ENCODE data around the gene DOCK2. TPM values are rescaled to one million over a fixed set of nuclear protein-coding genes. Genes with fewer than 3 reads are reported as not detected.

The DOCK2 gene
- total and polyA plus RNA-seq, 4 donors: 5.0 to 30.4 (median 7.4) TPM

GRCh38 chr5:169695919-169696490 is 58.9 kb downstream of the DOCK2 start:
- Histone ChIP-seq H3K4me3 (ENCODE audit: low read depth, low read length) (no peak overlapping the region), H3K27me3 (ENCODE audit: control insufficient read depth, insufficient read depth, low read length) (no peaks in the 10 kb centered on the region), H3K9me3 (ENCODE audit: control insufficient read depth, insufficient read depth, low read length) (no peaks in the 10 kb centered on the region), H3K4me1 (ENCODE audit: control insufficient read depth, insufficient read depth, low read length) (peaks cover 5% of the 10 kb centered on the region), H3K36me3 (ENCODE audit: control insufficient read depth, insufficient read depth, low read length) (no peaks in the 10 kb centered on the region), H3K27ac (ENCODE audit: low read depth, low read length) (no peak overlapping the region)
- DNase-seq (ENCODE audit: low read depth in 4 of 6, low spot score in 6 of 6): no peak
- WGBS (ENCODE audit: insufficient coverage): 84% methylated on average over 5 of the region's 8 CpGs

- Histone ChIP-seq H3K27ac (ENCODE audit: low read depth, low read length) (no peak overlapping the region), H3K27me3 (ENCODE audit: control insufficient read depth, insufficient read depth, low read length) (no peaks in the 10 kb centered on the region), H3K9me3 (ENCODE audit: control insufficient read depth, insufficient read depth, low read length) (no peaks in the 10 kb centered on the region), H3K4me1 (ENCODE audit: control insufficient read depth, insufficient read depth, low read length) (peaks cover 5% of the 10 kb centered on the region), H3K36me3 (ENCODE audit: control insufficient read depth, insufficient read depth, low read length) (no peaks in the 10 kb centered on the region), H3K4me3 (ENCODE audit: low read depth, low read length) (no peak overlapping the region)
- DNase-seq (ENCODE audit: low read depth in 4 of 6, low spot score in 6 of 6): peak in 1 of 6 donors; percentile 59
- 100% methylated on average over 1 of the region's 6 CpGs for WGBS (ENCODE audit: insufficient coverage)
Measured at GRCh38 chr5:169696621-169697510, 59.8 kb downstream of the DOCK2 start.

- no peaks in the 10 kb centered on the region for H3K36me3 ChIP-seq (ENCODE audit: control insufficient read depth, insufficient read depth, low read length)
- H3K9me3 ChIP-seq (ENCODE audit: control insufficient read depth, insufficient read depth, low read length): no peaks in the 10 kb centered on the region
- no peak overlapping the region for H3K27ac ChIP-seq (ENCODE audit: low read depth, low read length)
- H3K27me3 ChIP-seq (ENCODE audit: control insufficient read depth, insufficient read depth, low read length): no peaks in the 10 kb centered on the region
- DNase-seq (ENCODE audit: low read depth in 4 of 6, low spot score in 6 of 6): no peak
- H3K4me3 ChIP-seq (ENCODE audit: low read depth, low read length): no peak overlapping the region
- no CpG with 5 or more reads among the region's 2 CpGs for WGBS (ENCODE audit: insufficient coverage)
- H3K4me1 ChIP-seq (ENCODE audit: control insufficient read depth, insufficient read depth, low read length): peaks cover 9% of the 10 kb centered on the region
Measured at GRCh38 chr5:169697511-169697890, 60.4 kb downstream of the DOCK2 start.

DNA sequence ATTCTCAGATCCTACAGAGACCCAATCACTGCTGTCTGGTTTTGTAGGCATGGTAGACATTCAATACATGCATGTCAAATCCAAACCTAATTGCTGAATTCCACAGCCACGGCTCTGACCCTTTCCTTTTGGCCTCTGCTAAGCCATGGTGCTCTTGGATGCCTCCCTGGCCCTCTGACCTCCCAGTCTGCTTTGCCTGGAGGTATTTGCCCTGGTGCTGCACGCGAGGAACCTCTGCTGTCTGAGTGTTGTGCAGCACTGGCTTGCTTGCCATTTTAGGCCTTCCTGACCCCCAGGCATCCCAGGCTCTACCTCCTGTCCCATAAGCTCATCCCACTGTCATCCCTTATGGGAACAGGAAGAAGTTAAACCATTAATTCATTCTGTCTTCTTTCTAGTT is 60.9 kb downstream of the DOCK2 start:
- Histone ChIP-seq H3K27me3 (ENCODE audit: control insufficient read depth, insufficient read depth, low read length) (no peaks in the 10 kb centered on the region), H3K4me3 (ENCODE audit: low read depth, low read length) (no peak overlapping the region), H3K36me3 (ENCODE audit: control insufficient read depth, insufficient read depth, low read length) (no peaks in the 10 kb centered on the region), H3K27ac (ENCODE audit: low read depth, low read length) (no peak overlapping the region), H3K4me1 (ENCODE audit: control insufficient read depth, insufficient read depth, low read length) (peaks cover 9% of the 10 kb centered on the region), H3K9me3 (ENCODE audit: control insufficient read depth, insufficient read depth, low read length) (no peaks in the 10 kb centered on the region)
- WGBS (ENCODE audit: insufficient coverage): 89% methylated on average over 3 of the region's 3 CpGs
- DNase-seq (ENCODE audit: low read depth in 4 of 6, low spot score in 6 of 6): no peak

DNA sequence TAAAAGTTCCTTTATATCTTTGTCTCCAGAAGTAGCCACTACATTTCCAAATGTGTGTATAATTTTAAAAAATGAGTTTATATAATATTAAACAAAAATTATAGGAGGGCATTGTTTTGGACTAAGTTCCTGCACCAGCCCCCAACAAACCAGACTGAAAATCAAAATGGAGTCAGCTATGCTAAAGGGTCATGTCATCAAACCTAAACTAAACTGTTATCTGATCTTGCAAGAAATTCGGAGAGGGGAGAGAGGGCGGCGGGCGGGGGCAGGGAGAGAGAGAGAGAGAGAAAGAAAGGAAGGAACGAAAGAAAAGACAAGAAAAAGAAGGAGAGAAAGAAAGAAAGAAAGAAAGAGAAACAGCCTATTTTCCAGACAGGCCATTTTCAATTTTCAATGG is 63.5 kb downstream of the DOCK2 start:
- Histone ChIP-seq H3K4me3 (ENCODE audit: low read depth, low read length) (no peak overlapping the region), H3K36me3 (ENCODE audit: control insufficient read depth, insufficient read depth, low read length) (no peaks in the 10 kb centered on the region), H3K4me1 (ENCODE audit: control insufficient read depth, insufficient read depth, low read length) (peaks cover 9% of the 10 kb centered on the region), H3K27ac (ENCODE audit: low read depth, low read length) (no peak overlapping the region), H3K27me3 (ENCODE audit: control insufficient read depth, insufficient read depth, low read length) (no peaks in the 10 kb centered on the region), H3K9me3 (ENCODE audit: control insufficient read depth, insufficient read depth, low read length) (no peaks in the 10 kb centered on the region)
- DNase-seq (ENCODE audit: low read depth in 4 of 6, low spot score in 6 of 6): no peak
- no CpG with 5 or more reads among the region's 5 CpGs for WGBS (ENCODE audit: insufficient coverage)

- Histone ChIP-seq H3K36me3 (ENCODE audit: control insufficient read depth, insufficient read depth, low read length) (no peaks in the 10 kb centered on the region), H3K27ac (ENCODE audit: low read depth, low read length) (no peak overlapping the region), H3K27me3 (ENCODE audit: control insufficient read depth, insufficient read depth, low read length) (no peaks in the 10 kb centered on the region), H3K4me1 (ENCODE audit: control insufficient read depth, insufficient read depth, low read length) (peaks cover 4% of the 10 kb centered on the region), H3K4me3 (ENCODE audit: low read depth, low read length) (no peak overlapping the region), H3K9me3 (ENCODE audit: control insufficient read depth, insufficient read depth, low read length) (no peaks in the 10 kb centered on the region)
- no CpG with 5 or more reads among the region's 8 CpGs for WGBS (ENCODE audit: insufficient coverage)
- DNase-seq (ENCODE audit: low read depth in 4 of 6, low spot score in 6 of 6): peak in 4 of 6 donors; percentile 29 to 93 (median 61)
Measured at GRCh38 chr5:169701910-169702451, 64.9 kb downstream of the DOCK2 start.

- no peaks in the 10 kb centered on the region for H3K27me3 ChIP-seq (ENCODE audit: control insufficient read depth, insufficient read depth, low read length)
- no peaks in the 10 kb centered on the region for H3K36me3 ChIP-seq (ENCODE audit: control insufficient read depth, insufficient read depth, low read length)
- H3K4me3 ChIP-seq (ENCODE audit: low read depth, low read length): no peak overlapping the region
- 60% methylated on average over 1 of the region's 7 CpGs for WGBS (ENCODE audit: insufficient coverage)
- peak in 1 of 6 donors; percentile 70 for DNase-seq (ENCODE audit: low read depth in 4 of 6, low spot score in 6 of 6)
- peaks cover 4% of the 10 kb centered on the region for H3K4me1 ChIP-seq (ENCODE audit: control insufficient read depth, insufficient read depth, low read length)
- H3K27ac ChIP-seq (ENCODE audit: low read depth, low read length): no peak overlapping the region
- no peaks in the 10 kb centered on the region for H3K9me3 ChIP-seq (ENCODE audit: control insufficient read depth, insufficient read depth, low read length)
Measured at GRCh38 chr5:169702693-169703481, 65.8 kb downstream of the DOCK2 start.

DNA sequence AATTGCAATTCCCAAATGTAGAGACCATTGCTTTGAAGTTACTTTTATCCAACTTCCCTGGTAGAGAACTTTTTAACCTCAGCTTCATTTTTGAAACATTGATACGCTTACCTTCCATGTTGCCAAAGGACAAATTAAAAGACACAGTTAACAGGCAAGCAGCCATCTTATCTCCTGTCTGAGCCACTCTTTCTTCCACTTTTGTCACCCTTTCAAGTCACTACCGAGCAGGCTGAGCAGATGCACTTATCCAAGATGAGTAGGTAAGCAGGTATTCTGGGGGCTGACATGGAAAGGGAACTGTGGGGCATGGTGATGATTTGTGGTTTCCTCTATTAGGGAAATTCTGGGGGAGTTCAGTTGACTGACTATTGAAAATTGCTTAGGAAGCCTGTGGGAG is 66.7 kb downstream of the DOCK2 start:
- Histone ChIP-seq H3K27me3 (ENCODE audit: control insufficient read depth, insufficient read depth, low read length) (no peaks in the 10 kb centered on the region), H3K4me1 (ENCODE audit: control insufficient read depth, insufficient read depth, low read length) (peaks cover 4% of the 10 kb centered on the region), H3K9me3 (ENCODE audit: control insufficient read depth, insufficient read depth, low read length) (no peaks in the 10 kb centered on the region), H3K36me3 (ENCODE audit: control insufficient read depth, insufficient read depth, low read length) (no peaks in the 10 kb centered on the region), H3K27ac (ENCODE audit: low read depth, low read length) (no peak overlapping the region), H3K4me3 (ENCODE audit: low read depth, low read length) (no peak overlapping the region)
- DNase-seq (ENCODE audit: low read depth in 4 of 6, low spot score in 6 of 6): no peak
- 94% methylated on average over 2 of the region's 2 CpGs for WGBS (ENCODE audit: insufficient coverage)

GRCh38 chr5:169705322-169705721 is 68.2 kb downstream of the DOCK2 start:
- no peak overlapping the region for H3K27ac ChIP-seq (ENCODE audit: low read depth, low read length)
- H3K4me3 ChIP-seq (ENCODE audit: low read depth, low read length): no peak overlapping the region
- no peaks in the 10 kb centered on the region for H3K36me3 ChIP-seq (ENCODE audit: control insufficient read depth, insufficient read depth, low read length)
- H3K9me3 ChIP-seq (ENCODE audit: control insufficient read depth, insufficient read depth, low read length): no peaks in the 10 kb centered on the region
- no peaks in the 10 kb centered on the region for H3K27me3 ChIP-seq (ENCODE audit: control insufficient read depth, insufficient read depth, low read length)
- peaks cover 4% of the 10 kb centered on the region for H3K4me1 ChIP-seq (ENCODE audit: control insufficient read depth, insufficient read depth, low read length)
- WGBS (ENCODE audit: insufficient coverage): 100% methylated on average over 2 of the region's 2 CpGs
- no peak for DNase-seq (ENCODE audit: low read depth in 4 of 6, low spot score in 6 of 6)
